Hematopoietic multipotent progenitor cell treated with erythropoietin and hydrocortisone succinate and interleukin-3 and kit ligand, for 6 days (in vitro differentiated cells): ENCODE results near the gene TSC22D3.
"Not testable (repeated sequence)": the region's sequence is repeated elsewhere in the genome, so short reads cannot be mapped to it uniquely, and the experiment has no call there.

Source experiments
- DNase-seq: peaks from one replicate; pipeline ENCODE4 v3.0.0-alpha.2; 2015

The TSC22D3 gene

DNA sequence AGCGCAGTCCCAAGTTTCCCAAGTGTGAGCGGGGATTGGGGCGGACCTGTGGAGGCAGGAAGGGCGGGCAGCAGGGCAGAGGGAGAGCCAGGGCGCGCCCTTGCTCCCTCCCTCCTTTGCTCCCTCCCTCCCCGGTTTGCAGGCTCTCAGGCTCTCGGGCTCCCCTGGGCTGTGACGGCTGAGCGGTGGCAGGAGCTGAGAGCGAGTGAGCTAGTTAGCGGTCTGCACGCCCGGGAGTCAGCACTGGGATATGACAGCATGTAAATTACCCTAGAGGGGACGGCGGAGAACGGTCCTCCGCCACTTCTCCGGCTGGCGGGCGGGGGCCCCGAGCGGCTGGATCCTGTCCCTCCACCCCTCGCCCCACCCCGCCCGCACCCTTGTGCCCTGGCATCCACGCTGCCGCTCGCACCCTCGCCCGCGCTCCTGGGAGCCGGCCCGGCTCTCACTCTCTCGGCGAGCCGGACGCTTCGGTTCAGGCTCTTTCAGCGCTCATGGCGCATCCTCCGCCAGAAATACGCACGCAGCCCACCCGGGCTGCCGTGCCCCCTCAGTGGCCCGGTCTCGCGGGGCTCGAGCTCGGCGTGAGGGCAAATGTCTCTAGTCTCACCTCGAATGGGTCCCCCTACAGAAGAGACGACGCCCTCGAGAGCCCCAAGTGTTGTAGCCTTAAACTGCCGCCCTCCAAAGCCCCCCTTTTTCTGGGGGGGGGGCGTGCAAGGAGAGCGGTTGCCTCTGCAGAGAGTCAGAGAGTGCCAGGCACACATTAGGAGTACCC lies at the start of gene TSC22D3:
TSC22D3 (minus strand) TSS at position 54 of the 778 bp plus-strand sequence. CDS start 368 bp downstream, outside the sequence.
- peak; percentile 85 for DNase-seq

DNA sequence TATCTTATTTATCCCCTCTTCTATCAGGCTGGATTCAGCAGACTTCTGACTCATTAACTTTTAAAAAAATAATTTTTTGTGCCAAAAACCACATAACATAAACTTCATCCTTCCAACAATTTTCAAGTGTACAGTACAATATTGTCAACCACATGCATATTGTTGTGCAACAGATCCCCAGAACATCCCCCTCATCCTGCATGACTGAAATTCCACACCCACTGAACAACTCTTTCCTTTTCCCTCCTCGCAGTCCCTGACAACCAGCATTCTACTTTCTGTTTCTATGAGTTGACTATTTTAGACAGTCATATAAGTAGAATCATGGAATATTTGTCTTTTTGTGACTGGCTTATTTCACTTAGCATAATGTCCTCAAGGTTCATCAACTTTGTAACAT lies 47.9 kb upstream of the TSC22D3 start:
- no peak for DNase-seq

DNA sequence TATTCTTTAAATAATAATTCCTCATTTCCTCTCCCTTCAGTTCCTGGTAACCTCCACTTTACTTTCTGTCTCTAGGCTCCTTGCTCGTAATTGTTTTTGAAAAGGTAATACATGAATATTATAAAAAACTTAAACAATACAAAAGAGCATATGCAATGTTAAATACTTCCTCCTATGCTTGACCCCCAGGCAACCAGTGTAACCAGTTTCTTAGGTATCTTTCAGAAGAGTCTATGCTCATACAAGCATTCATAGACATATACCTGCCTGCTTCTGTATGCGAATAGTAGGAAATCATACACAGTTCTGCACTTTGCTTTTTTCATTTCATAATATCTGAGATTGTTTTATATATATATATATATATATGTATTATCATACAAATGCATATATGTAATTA lies 47.5 kb upstream of the TSC22D3 start:
- DNase-seq, result no peak

GRCh38 chrX:107818900-107819521 lies 43.4 kb upstream of the TSC22D3 start:
- DNase-seq, result no peak

DNA sequence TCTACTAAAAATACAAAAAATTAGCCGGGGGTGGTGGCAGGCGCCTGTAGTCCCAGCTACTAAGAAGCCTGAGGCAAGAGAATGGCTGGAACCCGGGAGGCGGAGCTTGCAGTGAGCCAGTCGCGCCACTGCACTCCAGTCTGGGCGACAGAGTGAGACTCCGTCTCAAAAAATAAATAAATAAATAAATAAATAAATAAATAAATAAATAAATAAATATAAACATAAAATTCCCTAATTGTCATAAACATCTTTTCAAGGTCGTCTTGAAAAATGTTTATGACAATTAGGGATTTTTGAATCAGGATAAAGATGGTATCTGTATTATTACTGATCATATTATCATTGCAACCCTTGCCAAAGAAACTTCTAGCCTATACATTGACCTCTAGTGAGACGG lies 34.5 kb upstream of the TSC22D3 start:
- DNase-seq, result not testable (repeated sequence)

GRCh38 chrX:107805179-107805578 lies 29.6 kb upstream of the TSC22D3 start:
- DNase-seq, result no peak

DNA sequence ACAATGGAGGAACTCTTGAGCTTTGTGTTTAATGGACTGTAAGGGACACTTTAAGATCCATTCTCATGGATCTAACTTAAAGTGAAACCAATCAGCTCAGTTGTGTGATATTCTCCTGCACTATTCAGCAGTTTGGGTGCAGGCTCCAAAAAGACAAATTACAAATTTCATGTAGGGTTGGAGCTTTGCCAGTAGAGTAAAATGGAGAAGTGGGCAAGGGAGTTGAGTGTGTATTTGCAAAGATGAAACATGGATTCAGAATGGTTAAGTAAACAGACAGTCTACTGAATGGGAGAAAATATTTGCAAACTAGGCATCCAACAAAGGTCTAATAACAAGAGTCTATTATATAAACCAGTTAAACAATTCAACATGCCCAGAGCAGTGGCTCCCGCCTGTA lies 28.8 kb upstream of the TSC22D3 start:
- peak; percentile 13 for DNase-seq

DNA sequence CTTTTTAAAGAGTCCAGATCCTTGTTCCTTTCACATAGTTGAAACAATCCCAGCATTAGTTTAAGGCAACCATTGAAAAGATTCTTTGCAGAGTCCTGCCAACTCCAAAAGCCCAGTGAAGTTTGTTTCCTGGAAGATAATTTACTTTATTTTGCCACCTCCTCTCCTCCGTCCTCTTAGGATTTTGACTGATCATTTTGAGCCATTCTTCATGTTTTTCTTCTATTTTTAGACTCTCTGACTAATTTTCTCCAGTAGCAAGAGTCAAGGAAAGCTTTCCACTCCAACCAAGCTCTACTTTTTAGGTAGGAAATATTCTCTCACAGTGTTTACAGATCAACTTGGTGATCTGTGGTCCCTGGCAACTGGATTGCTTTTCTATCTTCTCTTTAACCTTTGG lies 12.2 kb upstream of the TSC22D3 start:
- no peak for DNase-seq

GRCh38 chrX:107780525-107780924 lies 4.9 kb upstream of the TSC22D3 start:
- no peak for DNase-seq

DNA sequence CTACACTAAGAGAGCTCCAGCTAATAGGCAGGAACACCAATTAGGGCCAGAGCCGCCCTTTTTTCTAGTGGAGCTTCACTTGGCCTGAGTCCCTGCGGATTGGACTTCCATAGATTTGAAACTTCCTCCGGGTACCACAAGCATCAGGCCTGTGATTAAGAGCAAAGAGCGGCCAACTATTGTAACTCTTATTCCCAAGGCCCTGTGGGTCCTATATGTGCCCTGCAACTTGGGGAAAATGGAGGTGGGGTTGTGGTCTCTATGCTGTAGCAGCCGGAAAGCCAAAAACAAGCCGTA lies 1.9 kb upstream of the TSC22D3 start, which contains the start of gene NCBP2L:
NCBP2L (plus strand) TSS at position 198 of the 297 bp plus-strand sequence. CDS start 16,488 bp downstream, outside the sequence.
- no peak for DNase-seq

GRCh38 chrX:107776649-107777535 lies 1.3 kb upstream of the TSC22D3 start:
- peak; percentile 93 for DNase-seq

DNA sequence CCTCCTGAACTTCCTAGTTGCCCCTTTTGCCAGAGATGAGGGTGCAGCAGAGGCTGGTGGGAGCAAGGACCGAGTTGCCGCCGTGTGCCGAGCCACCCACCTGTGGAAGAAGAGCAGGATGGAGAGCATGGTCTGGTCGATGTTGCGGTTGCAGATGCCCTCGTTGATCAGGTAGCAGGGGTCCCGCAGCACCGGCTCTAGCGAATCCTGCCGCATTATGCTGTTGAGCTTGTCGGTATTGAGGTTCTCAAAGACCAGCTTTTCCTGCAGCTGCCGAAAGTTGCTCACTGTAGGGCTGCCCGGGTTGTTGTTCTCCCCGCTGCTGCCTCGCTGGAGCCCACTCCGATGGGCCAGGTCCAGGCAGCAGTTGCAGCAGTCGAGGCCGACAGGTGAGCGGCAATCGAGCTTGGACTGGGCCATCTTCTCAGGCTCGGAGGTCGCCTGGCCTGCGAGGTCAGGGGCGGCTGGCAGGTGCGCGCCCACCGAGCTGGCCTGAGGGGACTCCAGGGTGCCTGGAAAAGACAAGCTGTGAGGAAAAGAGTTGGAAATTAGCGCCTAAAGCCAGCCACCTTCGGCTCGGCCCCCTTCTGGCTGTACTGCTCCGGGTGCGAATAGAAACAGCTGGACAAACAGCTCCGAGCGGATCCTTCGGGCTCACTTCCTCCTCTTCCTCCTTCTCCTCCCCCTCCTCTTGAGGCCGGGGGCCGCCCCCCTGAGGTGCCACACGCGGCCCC lies 420 bp downstream of the TSC22D3 start:
- no peak for DNase-seq

GRCh38 chrX:107773906-107774435 lies 1.6 kb downstream of the TSC22D3 start:
- DNase-seq, result no peak

DNA sequence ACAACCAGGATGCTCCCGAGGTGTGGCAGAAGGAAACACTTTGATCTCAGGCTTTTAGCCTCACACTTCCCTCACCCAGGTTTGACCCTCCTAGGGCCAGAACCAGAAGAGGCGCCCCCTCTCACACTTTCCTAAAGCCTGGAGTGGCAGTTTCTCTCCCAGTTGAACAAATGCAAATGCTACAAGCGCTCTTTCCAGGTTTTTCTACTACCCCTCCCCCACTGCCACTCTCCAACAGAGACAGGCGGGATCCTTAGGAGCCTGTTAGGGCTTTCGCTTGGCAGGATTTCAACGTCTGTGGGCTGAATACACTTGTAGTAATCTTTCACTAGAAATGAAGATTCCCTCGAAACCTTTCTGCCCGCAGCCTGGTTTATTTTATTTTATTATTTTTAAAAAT lies 2.4 kb downstream of the TSC22D3 start:
- DNase-seq, result no peak

- no peak for DNase-seq
Observed at GRCh38 chrX:107769581-107770317, 5.8 kb downstream of the TSC22D3 start.

GRCh38 chrX:107768051-107768450 lies 7.5 kb downstream of the TSC22D3 start:
- DNase-seq, result no peak

DNA sequence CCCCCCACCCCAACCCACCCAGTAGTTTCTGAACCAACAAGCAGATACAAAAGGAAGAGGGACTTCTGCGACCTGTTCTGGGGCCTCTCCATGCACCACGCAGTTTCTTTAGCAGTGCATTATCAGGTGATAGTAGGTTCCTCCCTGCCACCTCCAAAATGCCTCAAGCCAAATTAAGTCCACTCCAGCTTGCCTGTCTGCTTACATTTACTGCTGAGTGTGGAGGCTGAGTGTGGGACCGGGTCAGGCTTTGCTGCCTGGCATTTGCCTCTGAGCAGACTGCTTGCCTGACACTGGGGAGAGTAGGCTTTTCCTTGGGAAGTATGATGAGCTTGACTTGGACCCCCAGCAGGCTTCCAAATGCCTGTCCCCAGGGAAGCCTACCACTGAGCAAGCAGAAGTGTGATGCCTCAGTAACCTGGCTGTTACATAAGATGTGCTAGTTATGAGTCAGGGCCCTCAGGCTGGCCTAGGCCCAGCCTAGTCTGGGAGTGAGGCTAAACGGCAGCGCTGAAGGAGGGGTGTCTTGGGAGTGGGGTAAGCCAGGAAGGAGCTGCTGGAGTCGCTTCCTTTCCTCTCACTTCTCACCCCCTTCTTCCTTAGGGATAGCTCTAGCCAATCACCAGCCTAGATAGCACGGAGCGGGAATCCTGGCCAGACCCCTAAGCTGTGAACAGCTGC lies 9.0 kb downstream of the TSC22D3 start:
- no peak for DNase-seq

DNA sequence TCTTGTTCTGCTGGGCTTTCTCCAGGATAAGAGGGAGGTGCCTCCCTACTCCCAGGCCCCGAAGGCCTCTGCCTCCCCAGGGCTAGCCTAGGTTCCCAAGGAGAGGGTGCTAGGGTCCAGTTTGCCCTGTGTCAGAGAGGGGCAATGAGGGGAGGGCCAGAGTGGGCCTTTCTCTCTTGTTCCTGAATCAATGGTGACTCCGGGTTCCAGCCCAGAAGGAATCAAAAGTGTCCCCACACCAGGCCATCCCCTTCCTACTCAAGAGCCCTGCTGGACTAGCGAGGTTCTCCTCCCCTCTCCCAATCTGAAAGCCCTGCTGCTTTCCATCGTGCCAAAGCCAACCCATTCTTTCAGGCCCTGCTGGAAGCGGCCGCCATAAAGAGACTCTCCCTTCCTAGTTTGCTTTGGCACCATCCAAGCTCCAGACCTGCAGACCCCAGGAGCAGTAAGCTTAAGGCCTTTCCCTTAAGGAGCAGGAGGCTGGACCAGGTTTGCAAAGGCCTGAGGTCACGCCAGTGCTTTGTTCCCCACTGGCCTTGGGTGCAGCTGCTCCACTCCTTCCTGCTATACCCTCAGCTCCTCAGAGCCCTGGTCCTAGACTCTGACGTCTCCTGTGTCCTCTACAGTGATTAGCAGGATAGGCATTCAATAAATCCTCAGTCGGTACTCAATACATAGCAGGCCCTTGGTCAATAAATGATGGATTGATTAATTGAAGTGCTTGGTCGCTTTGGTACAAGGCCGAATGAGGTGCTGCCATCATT lies 10.6 kb downstream of the TSC22D3 start:
- no peak for DNase-seq

DNA sequence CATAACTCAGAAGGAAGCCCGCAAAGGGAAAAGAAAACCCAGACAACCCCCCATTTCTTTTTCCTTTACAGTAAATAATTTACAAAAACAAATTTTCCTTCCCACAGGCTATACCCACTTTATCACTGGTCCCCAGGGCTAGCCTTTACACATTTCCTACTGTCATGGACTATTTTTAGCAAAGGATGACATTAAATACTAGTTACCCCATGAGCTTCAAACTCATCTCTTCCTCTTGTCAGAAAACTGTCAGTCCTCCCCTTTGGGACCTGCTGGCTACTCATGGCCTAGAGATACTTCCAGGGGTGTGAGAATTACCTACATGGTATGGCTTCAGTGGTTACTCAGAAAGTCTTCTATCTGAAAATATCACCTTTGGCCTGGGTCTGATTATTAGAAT lies 11.9 kb downstream of the TSC22D3 start:
- no peak for DNase-seq

DNA sequence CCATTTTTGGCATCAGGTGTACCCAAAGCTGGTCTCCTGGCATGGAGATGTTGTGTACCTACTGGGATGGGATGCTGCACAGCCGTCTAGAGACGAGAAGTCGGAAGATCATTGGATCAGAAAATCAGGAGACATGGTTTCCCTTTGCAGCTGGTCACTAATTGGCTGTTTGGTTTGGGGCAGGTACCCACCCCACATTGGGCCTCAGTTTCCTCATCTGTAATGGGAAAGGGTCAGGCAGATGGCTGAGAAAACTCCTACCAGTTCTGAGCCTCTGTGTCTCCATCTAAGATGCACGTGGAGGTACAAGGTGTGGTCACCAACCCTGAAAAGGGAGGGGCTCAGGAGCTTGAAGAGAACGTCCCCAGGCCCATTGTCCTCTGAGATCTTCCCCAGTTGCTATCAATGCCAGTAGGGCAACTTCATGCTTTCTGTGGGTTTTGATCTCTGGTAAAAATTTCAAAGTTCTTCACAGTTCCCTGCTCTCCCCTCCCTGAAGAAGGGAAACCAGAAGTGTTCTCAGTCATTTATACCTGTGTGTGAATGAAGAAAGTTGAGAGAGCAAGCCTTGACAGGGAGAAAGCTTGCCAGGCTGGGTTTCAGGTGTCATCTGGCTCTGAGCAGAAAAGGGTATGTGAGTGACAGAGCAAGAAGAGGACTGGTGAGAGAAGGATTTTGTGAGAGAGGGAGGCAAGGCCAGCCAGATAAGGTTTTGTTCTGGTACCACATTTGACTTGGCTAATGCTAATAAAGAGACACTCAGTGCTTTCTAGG lies 15.1 kb downstream of the TSC22D3 start:
- DNase-seq, result no peak
